A673 (cell line): Measurements from ENCODE around the gene UBE3B. TPM values are rescaled to one million over a fixed set of nuclear protein-coding genes. Genes with fewer than 3 reads are reported as not detected.

ENCODE experiments used
- BruUV-seq: library from RNA; stranded (reverse); fragments of 400-500 nt; replicated peaks from 2 replicates; lab custom pipeline; 2021; lab: Mats Ljungman, UMichigan
- CTCF ChIA-PET: fragments of 300-600 bp; sonication (Branson Sonifier 250); formaldehyde crosslinking; loops from one replicate; lab custom pipeline; 2022; ENCODE audit warnings: antibody characterized with exemption; lab: Charles Lee
- POLR2A ChIA-PET: fragments of 300-600 bp; sonication (Branson Sonifier 250); formaldehyde crosslinking; loops from one replicate; lab custom pipeline; 2022; ENCODE audit warnings: antibody characterized with exemption; ENCODE audit not compliant: low non-redundant PET; lab: Charles Lee
- DNase-seq: peaks from one replicate; pipeline ENCODE4 v3.0.0-alpha.2; 2015; ENCODE audit warnings: low spot score
- H3K27ac ChIP-seq: fragments of 200-600 bp; sonication (generic); 2 replicates; pipeline ENCODE4 v1.5.1; 2016; ENCODE audit warnings: mixed run types, low read depth, mild to moderate bottlenecking, mixed read lengths, antibody characterized with exemption, low read length; ENCODE audit not compliant: poor library complexity, severe bottlenecking
- H3K27me3 ChIP-seq: fragments of 200-600 bp; sonication (generic); replicated peaks from 2 replicates; pipeline ENCODE4 v1.6.1; 2017; ENCODE audit warnings: mixed run types, low read depth, mild to moderate bottlenecking, mixed read lengths, antibody characterized with exemption, low read length; ENCODE audit not compliant: insufficient read depth, poor library complexity
- H3K36me3 ChIP-seq: fragments of 200-600 bp; sonication (generic); 2 replicates; pipeline ENCODE4 v1.6.1; 2016; ENCODE audit warnings: mixed run types, mild to moderate bottlenecking, mixed read lengths, antibody characterized with exemption, low read length; ENCODE audit not compliant: insufficient read depth, poor library complexity, severe bottlenecking
- H3K4me1 ChIP-seq: fragments of 200-600 bp; sonication (generic); 2 replicates; pipeline ENCODE4 v1.6.1; 2017; ENCODE audit warnings: mixed run types, mild to moderate bottlenecking, mixed read lengths, antibody characterized with exemption, low read length; ENCODE audit not compliant: insufficient read depth, poor library complexity, severe bottlenecking
- H3K4me3 ChIP-seq: fragments of 200-600 bp; sonication (generic); 2 replicates; pipeline ENCODE4 v1.5.1; 2016; ENCODE audit warnings: low read depth, mixed run types, mild to moderate bottlenecking, mixed read lengths, low read length; ENCODE audit not compliant: poor library complexity, severe bottlenecking
- H3K9me3 ChIP-seq: fragments of 200-600 bp; sonication (generic); 2 replicates; pipeline ENCODE4 v1.6.1; 2016; ENCODE audit warnings: mixed run types, low read depth, mild to moderate bottlenecking, mixed read lengths, antibody characterized with exemption, low read length; ENCODE audit not compliant: poor library complexity, severe bottlenecking
- EZH2 ChIP-seq: fragments of 200-600 bp; sonication (generic); IDR thresholded peaks from 2 replicates; pipeline ENCODE4 v1.6.1; 2017; ENCODE audit warnings: borderline replicate concordance, low read depth, mild to moderate bottlenecking, mixed read lengths, antibody characterized with exemption, low read length; ENCODE audit not compliant: poor library complexity, severe bottlenecking
- intact Hi-C: fragments of 100-400 bp; cut with micrococcal nuclease; formaldehyde crosslinking; loops from one replicate; pipeline ENCODE4 v1.10.0; 2022; ENCODE audit not compliant: unreplicated experiment
- total RNA-seq: library from RNA; stranded (reverse); gene quantifications from 2 replicates; pipeline ENCODE4 v1.2.3, GENCODE V29; 2021
- TF ChIP-seq, protein P1 (sequence below): fragments of 300-800, 200-600 bp; sonication (generic); conservative IDR thresholded peaks from 2 replicates; pipeline ENCODE4 v1.5.1; 2017; ENCODE audit warnings: low read depth, mild to moderate bottlenecking, antibody characterized with exemption, low read length, moderate library complexity, mixed read lengths

UBE3B gene
- total RNA-seq, 1 experiment from 2014 or later = 29.2 TPM

DNA sequence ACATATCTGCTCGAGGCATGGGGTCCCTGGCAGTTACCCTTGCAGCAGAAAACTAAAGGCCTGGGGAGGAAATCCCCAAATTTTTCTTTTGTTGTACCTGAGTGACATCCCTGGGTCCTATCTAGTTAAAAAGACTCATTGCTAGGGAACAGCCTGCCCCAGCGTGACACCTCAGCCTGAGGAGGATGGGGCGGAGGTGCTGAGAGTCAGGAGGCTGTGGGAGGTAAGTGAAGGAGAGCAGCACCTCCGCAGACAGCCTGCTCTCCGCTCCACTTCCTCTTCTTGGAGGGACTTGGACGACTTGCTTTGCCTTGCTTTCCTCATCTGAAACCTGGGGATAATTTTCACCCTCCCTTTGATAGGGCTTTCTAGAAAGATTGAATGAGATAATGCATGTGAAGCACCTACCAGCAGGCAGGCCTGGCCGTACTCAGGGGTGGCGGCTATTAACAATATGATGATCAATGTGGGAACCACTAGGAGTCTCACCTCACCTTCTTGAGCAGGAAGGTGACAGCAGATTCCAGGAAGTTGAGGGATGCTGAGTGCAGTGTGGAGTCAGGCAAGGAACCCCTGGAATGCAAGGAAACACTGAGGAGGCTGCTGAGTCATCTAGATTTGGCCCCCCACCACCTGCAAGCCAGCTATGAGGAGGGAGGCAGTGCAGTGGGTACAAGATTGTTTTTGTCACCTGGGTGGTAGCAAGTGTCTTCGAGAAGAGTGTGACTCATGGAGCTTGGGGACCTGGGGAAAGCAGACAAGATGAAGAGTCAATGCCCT is 23.2 kb downstream of the UBE3B start:
- Histone ChIP-seq H3K36me3 (no peaks in the 10 kb centered on the region), H3K27me3 (no peaks in the 10 kb centered on the region), H3K4me1 (no peaks in the 10 kb centered on the region), H3K4me3 (no peak overlapping the region), H3K27ac (no peak overlapping the region), H3K9me3 (no peaks in the 10 kb centered on the region)
- TF ChIP-seq, protein P1, sequence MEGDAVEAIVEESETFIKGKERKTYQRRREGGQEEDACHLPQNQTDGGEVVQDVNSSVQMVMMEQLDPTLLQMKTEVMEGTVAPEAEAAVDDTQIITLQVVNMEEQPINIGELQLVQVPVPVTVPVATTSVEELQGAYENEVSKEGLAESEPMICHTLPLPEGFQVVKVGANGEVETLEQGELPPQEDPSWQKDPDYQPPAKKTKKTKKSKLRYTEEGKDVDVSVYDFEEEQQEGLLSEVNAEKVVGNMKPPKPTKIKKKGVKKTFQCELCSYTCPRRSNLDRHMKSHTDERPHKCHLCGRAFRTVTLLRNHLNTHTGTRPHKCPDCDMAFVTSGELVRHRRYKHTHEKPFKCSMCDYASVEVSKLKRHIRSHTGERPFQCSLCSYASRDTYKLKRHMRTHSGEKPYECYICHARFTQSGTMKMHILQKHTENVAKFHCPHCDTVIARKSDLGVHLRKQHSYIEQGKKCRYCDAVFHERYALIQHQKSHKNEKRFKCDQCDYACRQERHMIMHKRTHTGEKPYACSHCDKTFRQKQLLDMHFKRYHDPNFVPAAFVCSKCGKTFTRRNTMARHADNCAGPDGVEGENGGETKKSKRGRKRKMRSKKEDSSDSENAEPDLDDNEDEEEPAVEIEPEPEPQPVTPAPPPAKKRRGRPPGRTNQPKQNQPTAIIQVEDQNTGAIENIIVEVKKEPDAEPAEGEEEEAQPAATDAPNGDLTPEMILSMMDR = no peak
- TF ChIP-seq EZH2 = no peak
- BruUV-seq = no TSS peak
- CTCF ChIA-PET = no interaction called here
- DNase-seq = no peak
- POLR2A ChIA-PET = no interaction called here
- intact Hi-C loops = no loop called here

DNA sequence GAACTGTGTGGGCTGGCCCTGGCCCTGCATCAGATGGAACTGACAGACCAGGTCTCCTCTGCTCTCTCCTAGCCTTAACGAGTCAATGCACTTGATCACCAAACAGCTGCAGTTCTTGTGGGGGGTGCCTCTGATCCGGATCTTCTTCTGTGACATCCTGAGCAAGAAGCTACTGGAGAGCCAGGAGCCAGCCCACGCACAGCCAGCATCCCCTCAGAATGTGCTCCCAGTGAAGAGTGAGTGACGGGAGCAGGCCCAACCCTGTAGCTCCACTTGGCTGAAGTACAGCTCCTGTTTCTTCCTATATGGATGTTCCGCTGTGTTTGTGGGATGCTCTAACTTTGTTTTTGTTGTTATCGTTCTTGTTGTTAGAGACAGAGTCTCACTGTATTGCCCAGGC is 23.9 kb downstream of the UBE3B start:
- Histone ChIP-seq H3K4me1 (no peaks in the 10 kb centered on the region), H3K27me3 (no peaks in the 10 kb centered on the region), H3K27ac (no peak overlapping the region), H3K9me3 (no peaks in the 10 kb centered on the region), H3K36me3 (peaks cover 3% of the 10 kb centered on the region), H3K4me3 (no peak overlapping the region)
- ChIA-PET POLR2A (interaction anchor here (0.6 kb wide), 1 partner anchor 55 kb away, joined by 7 read pairs; no protein-coding TSS in a partner anchor), CTCF (no interaction called here)
- intact Hi-C loops = no loop called here
- no peak for DNase-seq
- no peak for TF ChIP-seq EZH2
- TF ChIP-seq, protein P1 = no peak
- BruUV-seq = no TSS peak

DNA sequence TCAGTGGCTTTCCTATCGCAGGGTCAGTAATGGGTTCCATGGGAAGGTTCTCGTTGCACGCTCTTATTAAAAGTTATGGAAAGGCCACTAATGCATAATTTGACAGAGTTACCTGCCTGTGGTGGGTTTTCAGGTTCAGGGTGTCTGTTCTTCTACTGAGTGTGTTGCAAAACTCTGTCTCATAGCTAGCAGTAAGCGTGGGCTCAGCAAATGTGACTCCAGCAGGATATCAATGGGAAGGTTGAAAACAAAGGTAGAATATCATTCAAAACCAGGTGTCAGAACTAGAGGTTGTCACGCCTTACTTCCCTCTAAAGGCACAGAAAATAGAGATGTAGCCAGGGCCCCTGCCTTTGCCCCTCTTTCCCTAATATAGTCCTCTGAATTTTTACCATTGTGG is 24.9 kb downstream of the UBE3B start:
- intact Hi-C loops = no loop called here
- peaks cover 3% of the 10 kb centered on the region for H3K36me3 ChIP-seq
- H3K27me3 ChIP-seq = no peaks in the 10 kb centered on the region
- H3K4me1 ChIP-seq = no peaks in the 10 kb centered on the region
- H3K4me3 ChIP-seq = no peak overlapping the region
- DNase-seq = no peak
- no peaks in the 10 kb centered on the region for H3K9me3 ChIP-seq
- ChIA-PET CTCF (no interaction called here), POLR2A (no interaction called here)
- no peak overlapping the region for H3K27ac ChIP-seq
- BruUV-seq = no TSS peak
- TF ChIP-seq EZH2 = no peak

DNA sequence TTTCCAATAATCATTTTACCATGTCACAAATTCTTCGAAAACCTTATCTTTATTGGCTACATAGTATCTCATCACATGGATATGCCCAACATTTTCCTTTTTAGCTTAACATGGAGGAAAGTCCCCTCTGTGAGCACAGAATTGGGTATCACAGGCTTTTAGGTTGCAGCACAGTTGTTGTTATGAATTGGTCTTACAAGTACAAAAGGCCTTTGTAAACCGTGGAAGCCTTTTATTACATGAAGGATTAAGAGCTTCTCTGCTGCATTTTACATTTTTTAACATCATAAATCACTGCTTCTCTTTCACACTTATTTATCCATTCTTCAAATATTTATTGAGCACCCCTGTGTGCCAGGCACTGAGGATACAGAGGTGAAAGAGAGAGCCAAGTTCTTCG is 26.2 kb downstream of the UBE3B start:
- no peaks in the 10 kb centered on the region for H3K27me3 ChIP-seq
- H3K9me3 ChIP-seq = no peaks in the 10 kb centered on the region
- TF ChIP-seq EZH2 = no peak
- TF ChIP-seq, protein P1 = no peak
- DNase-seq = no peak
- POLR2A ChIA-PET = no interaction called here
- no peaks in the 10 kb centered on the region for H3K4me1 ChIP-seq
- no TSS peak for BruUV-seq
- H3K27ac ChIP-seq = no peak overlapping the region
- H3K36me3 ChIP-seq = peaks cover 3% of the 10 kb centered on the region
- intact Hi-C loops = no loop called here
- CTCF ChIA-PET = no interaction called here
- H3K4me3 ChIP-seq = no peak overlapping the region
